H9 (cell line): Measurements from ENCODE around the gene PTDSS2. TPM values are rescaled to one million over a fixed set of nuclear protein-coding genes. Genes with fewer than 3 reads are reported as not detected.

ENCODE experiments used
- DNase-seq: peaks from one replicate; pipeline ENCODE4 v3.0.0-alpha.2; 2017
- H2AFZ ChIP-seq: one replicate; pipeline ENCODE4 v1.6.1; 2013; ENCODE audit warnings: mild to moderate bottlenecking, low read length, control low read depth, moderate library complexity
- H2AK5ac ChIP-seq: 2 replicates; pipeline ENCODE4 v1.6.1; 2013; ENCODE audit warnings: low read length, control low read depth, mixed read lengths; ENCODE audit not compliant: insufficient read length
- H2BK120ac ChIP-seq: one replicate; pipeline ENCODE4 v1.6.1; 2013; ENCODE audit warnings: low read depth, mild to moderate bottlenecking, low read length, control low read depth, inconsistent platforms; ENCODE audit not compliant: poor library complexity, severe bottlenecking
- H2BK12ac ChIP-seq: 2 replicates; pipeline ENCODE4 v1.6.1; 2013; ENCODE audit warnings: low read length, control low read depth, mixed read lengths, low read depth; ENCODE audit not compliant: insufficient read length
- H2BK15ac ChIP-seq: 2 replicates; pipeline ENCODE4 v1.6.1; 2013; ENCODE audit warnings: low read depth, low read length, control low read depth
- H2BK20ac ChIP-seq: one replicate; pipeline ENCODE4 v1.6.1; 2013; ENCODE audit warnings: low read depth, mild to moderate bottlenecking, low read length, control low read depth, inconsistent platforms; ENCODE audit not compliant: poor library complexity, severe bottlenecking
- H2BK5ac ChIP-seq: 2 replicates; pipeline ENCODE4 v1.6.1; 2013; ENCODE audit warnings: low read length, control low read depth, mixed read lengths; ENCODE audit not compliant: insufficient read length
- H3K14ac ChIP-seq: 2 replicates; pipeline ENCODE4 v1.6.1; 2013; ENCODE audit warnings: low read length, control low read depth; ENCODE audit not compliant: insufficient read depth
- H3K18ac ChIP-seq: 2 replicates; pipeline ENCODE4 v1.6.1; 2013; ENCODE audit warnings: low read depth, mild to moderate bottlenecking, mixed read lengths, low read length, control low read depth; ENCODE audit not compliant: insufficient read length
- H3K23ac ChIP-seq: 2 replicates; pipeline ENCODE4 v1.6.1; 2013; ENCODE audit warnings: low read length, control low read depth, mixed read lengths, low read depth; ENCODE audit not compliant: insufficient read length
- H3K23me2 ChIP-seq: 2 replicates; pipeline ENCODE4 v1.6.1; 2013; ENCODE audit warnings: low read depth, mild to moderate bottlenecking, mixed read lengths, low read length, control low read depth; ENCODE audit not compliant: insufficient read length, poor library complexity, severe bottlenecking
- H3K27ac ChIP-seq: 2 replicates; pipeline ENCODE4 v1.5.1; 2013; ENCODE audit warnings: low read length, control low read depth, mixed read lengths, low read depth; ENCODE audit not compliant: insufficient read length
- H3K27me3 ChIP-seq: 2 replicates; pipeline ENCODE4 v1.6.1; 2013; ENCODE audit warnings: low read length, control low read depth, inconsistent platforms; ENCODE audit not compliant: insufficient read depth
- H3K4ac ChIP-seq: 2 replicates; pipeline ENCODE4 v1.6.1; 2013; ENCODE audit warnings: low read depth, mild to moderate bottlenecking, control low read depth, inconsistent platforms, low read length, moderate library complexity
- H3K4me1 ChIP-seq: 2 replicates; pipeline ENCODE4 v1.6.1; 2013; ENCODE audit warnings: low read length, control low read depth, inconsistent platforms; ENCODE audit not compliant: insufficient read depth
- H3K4me2 ChIP-seq: 2 replicates; pipeline ENCODE4 v1.6.1; 2013; ENCODE audit warnings: low read length, control low read depth, mixed read lengths; ENCODE audit not compliant: insufficient read length, insufficient read depth
- H3K56ac ChIP-seq: 2 replicates; pipeline ENCODE4 v1.6.1; 2013; ENCODE audit warnings: low read depth, mild to moderate bottlenecking, mixed read lengths, low read length, control low read depth; ENCODE audit not compliant: insufficient read length
- H3K79me1 ChIP-seq: 2 replicates; pipeline ENCODE4 v1.6.1; 2013; ENCODE audit warnings: low read depth, mild to moderate bottlenecking, moderate library complexity, low read length, control low read depth, inconsistent platforms; ENCODE audit not compliant: insufficient read depth, poor library complexity, severe bottlenecking
- H3K79me2 ChIP-seq: 2 replicates; pipeline ENCODE4 v1.6.1; 2013; ENCODE audit warnings: low read length, control low read depth, inconsistent platforms; ENCODE audit not compliant: insufficient read depth
- H3K9ac ChIP-seq: 2 replicates; pipeline ENCODE4 v1.6.1; 2013; ENCODE audit warnings: low read length, control low read depth, mixed read lengths; ENCODE audit not compliant: insufficient read length; ENCODE audit errors: extremely low read depth
- H3K9me3 ChIP-seq: one replicate; pipeline ENCODE4 v1.6.1; 2013; ENCODE audit warnings: low read depth, low read length, inconsistent platforms; ENCODE audit not compliant: control insufficient read depth
- H3T11ph ChIP-seq: one replicate; pipeline ENCODE4 v1.6.1; 2013; ENCODE audit warnings: mild to moderate bottlenecking, low read length, control low read depth, inconsistent platforms
- H4K20me1 ChIP-seq: one replicate; pipeline ENCODE4 v1.6.1; 2013; ENCODE audit not compliant: control insufficient read depth, insufficient read length, insufficient read depth
- H4K5ac ChIP-seq: 2 replicates; pipeline ENCODE4 v1.6.1; 2013; ENCODE audit warnings: low read depth, mild to moderate bottlenecking, mixed read lengths, low read length, control low read depth; ENCODE audit not compliant: insufficient read length
- H4K8ac ChIP-seq: replicated peaks from 2 replicates; pipeline ENCODE4 v1.6.1; 2013; ENCODE audit warnings: low read length, control low read depth, mixed read lengths, low read depth; ENCODE audit not compliant: insufficient read length
- H4K91ac ChIP-seq: 2 replicates; pipeline ENCODE4 v1.6.1; 2013; ENCODE audit warnings: low read depth, mild to moderate bottlenecking, moderate library complexity, mixed read lengths, low read length, control low read depth; ENCODE audit not compliant: insufficient read length
- H3K27ac Mint-ChIP-seq, 3 experiments: 2 replicates in 2 of 3; 3 replicates in 1 of 3; pipeline ENCODE4 v1.8.0; 2020 to 2021; ENCODE audit warnings: mixed read lengths in 3 of 3, mild to moderate bottlenecking in 1 of 3, moderate library complexity in 1 of 3
- H3K27me3 Mint-ChIP-seq: 2 replicates; pipeline ENCODE4 v1.8.0; 2021; ENCODE audit warnings: low read depth, mild to moderate bottlenecking, moderate library complexity, mixed read lengths
- H3K36me3 Mint-ChIP-seq, 3 experiments: 2 replicates in 2 of 3; 3 replicates in 1 of 3; pipeline ENCODE4 v1.8.0; 2020 to 2021; ENCODE audit warnings: low read depth in 3 of 3, mixed read lengths in 3 of 3; ENCODE audit not compliant: insufficient read depth in 1 of 3
- H3K4me1 Mint-ChIP-seq, 2 experiments: 2 replicates each; pipeline ENCODE4 v1.8.0; 2020; ENCODE audit warnings: mixed read lengths in 2 of 2
- H3K4me3 Mint-ChIP-seq, 2 experiments: 2 replicates in 1 of 2; 3 replicates in 1 of 2; pipeline ENCODE4 v1.8.0; 2020 to 2021; ENCODE audit warnings: mild to moderate bottlenecking in 2 of 2, mixed read lengths in 2 of 2, moderate library complexity in 1 of 2
- H3K9me3 Mint-ChIP-seq, 2 experiments: 2 replicates in 1 of 2; 3 replicates in 1 of 2; pipeline ENCODE4 v1.8.0; 2020; ENCODE audit warnings: mild to moderate bottlenecking in 2 of 2, mixed read lengths in 2 of 2, moderate library complexity in 1 of 2
- CTCF ChIP-seq: fragments of 200-600 bp; sonication (generic); conservative IDR thresholded peaks from 3 replicates; pipeline ENCODE4 v1.8.0; 2021; ENCODE audit warnings: antibody characterized with exemption, mild to moderate bottlenecking
- WGBS: extraction: QIAGEN DNeasy Blood & Tissue Kit; methylation state at CpG from one replicate; pipeline ENCODE4 v1.1.7; 2013; ENCODE audit warnings: missing lambda C conversion rate, low lambda C conversion rate, mixed read lengths; ENCODE audit not compliant: insufficient read length; ENCODE audit errors: extremely low coverage; 5-methylcytosine and 5-hydroxymethylcytosine counted together
- total RNA-seq: library from RNA; stranded (reverse); gene quantifications from 2 replicates; pipeline ENCODE4 v1.2.1, GENCODE V29; 2021

The PTDSS2 gene
- total RNA-seq, 1 experiment from 2014 or later: 55.3 TPM

- H3K27ac ChIP-seq: no peak within 1 kb of the TSS
- peak within 1 kb of the TSS; percentile 43 for H3K4me2 ChIP-seq
- H3K4me1 ChIP-seq: no peaks in the 10 kb centered on the region
- no peak within 1 kb of the TSS for H3K4ac ChIP-seq
- Mint-ChIP-seq H3K36me3 (peaks cover 0 to 7% (median 0%) of the 10 kb centered on the region in 3 experiments; a peak in 3 of 7 replicates), H3K9me3 (peaks cover 5 to 6% of the 10 kb centered on the region in 2 experiments), H3K27ac (peak within 1 kb of the TSS in 1 of 3 experiments; percentile 20; a peak in 1 of 7 replicates), H3K27me3 (peaks cover 12% of the 10 kb centered on the region), H3K4me1 (peaks cover 8 to 15% of the 10 kb centered on the region in 2 experiments), H3K4me3 (peak within 1 kb of the TSS in 1 of 2 experiments; percentile 17; a peak in 2 of 5 replicates)
- H3K9ac ChIP-seq: no peak within 1 kb of the TSS
- no peak for TF ChIP-seq CTCF
- no peak within 1 kb of the TSS for H3K56ac ChIP-seq
- H3K14ac ChIP-seq: no peak within 1 kb of the TSS; the same call in 1 of the 2 replicates
- H2BK5ac ChIP-seq: no peak within 1 kb of the TSS
- no peak within 1 kb of the TSS for H4K8ac ChIP-seq
- no peaks in the 10 kb centered on the region for H3K79me1 ChIP-seq
- H4K20me1 ChIP-seq: no peaks in the 10 kb centered on the region
- H2BK12ac ChIP-seq: no peak within 1 kb of the TSS
- no peak within 1 kb of the TSS for H4K5ac ChIP-seq
- H3K18ac ChIP-seq: peak within 1 kb of the TSS; percentile 25
- H3K23ac ChIP-seq: no peak within 1 kb of the TSS
- H3K9me3 ChIP-seq: peaks cover 7% of the 10 kb centered on the region
- peaks cover 7% of the 10 kb centered on the region for H3K23me2 ChIP-seq
- no peak within 1 kb of the TSS for H4K91ac ChIP-seq
- no peak within 1 kb of the TSS for H2AFZ ChIP-seq
- no peaks in the 10 kb centered on the region for H3K27me3 ChIP-seq
- H2BK15ac ChIP-seq: no peak within 1 kb of the TSS
- no peak within 1 kb of the TSS for H3T11ph ChIP-seq
- no peak within 1 kb of the TSS for H2BK120ac ChIP-seq
- no peak within 1 kb of the TSS for H2BK20ac ChIP-seq
- DNase-seq: peak; percentile 75
- H2AK5ac ChIP-seq: no peak within 1 kb of the TSS
- no CpG with 5 or more reads among the region's 35 CpGs for WGBS
- no peaks in the 10 kb centered on the region for H3K79me2 ChIP-seq
Measured at GRCh38 chr11:441418-442274, 8.4 kb upstream of the PTDSS2 start, which contains the start of gene ANO9. Gene ANO9 (minus strand): TSS chr11:442011. CDS start chr11:441926, 85 bp downstream.
